Parathyroid adenoma (tissue), 2 donors: ENCODE data around the gene IRF3.
A peak's percentile ranks its signal among the peaks of the same experiment; 100 is the strongest.

Experiments used
- H2AFZ ChIP-seq: fragments of 300-600 bp; sonication (generic); one replicate; pipeline ENCODE4 v1.7.0; 2017; ENCODE audit warnings: antibody characterized with exemption, mild to moderate bottlenecking
- H3K27ac ChIP-seq: fragments of 300-600 bp; sonication (generic); one replicate; pipeline ENCODE4 v1.7.0; 2017
- H3K27me3 ChIP-seq: fragments of 300-600 bp; sonication (generic); one replicate; pipeline ENCODE4 v1.7.0; 2017; ENCODE audit warnings: low read length; ENCODE audit not compliant: control insufficient read depth, insufficient read depth
- H3K36me3 ChIP-seq: fragments of 300-600 bp; sonication (generic); one replicate; pipeline ENCODE4 v1.7.0; 2017; ENCODE audit warnings: low read length; ENCODE audit not compliant: control insufficient read depth, insufficient read depth
- H3K4me1 ChIP-seq: fragments of 300-600 bp; sonication (generic); one replicate; pipeline ENCODE4 v1.7.0; 2017; ENCODE audit warnings: control low read depth
- H3K4me2 ChIP-seq: fragments of 300-600 bp; sonication (generic); one replicate; pipeline ENCODE4 v1.7.0; 2017; ENCODE audit warnings: low read length
- H3K4me3 ChIP-seq: fragments of 300-600 bp; sonication (generic); one replicate; pipeline ENCODE4 v1.7.0; 2017; ENCODE audit warnings: low read depth, low read length
- H3K79me2 ChIP-seq: fragments of 300-600 bp; sonication (generic); one replicate; pipeline ENCODE4 v1.7.0; 2017; ENCODE audit warnings: control low read depth
- H3K9ac ChIP-seq: fragments of 300-600 bp; sonication (generic); one replicate; pipeline ENCODE4 v1.7.0; 2017; ENCODE audit warnings: mild to moderate bottlenecking
- H3K9me3 ChIP-seq: fragments of 300-600 bp; sonication (generic); one replicate; pipeline ENCODE4 v1.7.0; 2017; ENCODE audit warnings: low read length; ENCODE audit not compliant: control insufficient read depth
- CTCF ChIP-seq: fragments of 300-600 bp; sonication (generic); IDR thresholded peaks from one replicate; pipeline ENCODE4 v1.7.0; 2017; ENCODE audit warnings: antibody characterized with exemption, mild to moderate bottlenecking
- donor health status: primary hyperparathyroidism.

Gene IRF3

GRCh38 chr19:49680421-49681351 lies 15.0 kb upstream of the IRF3 start:
- Histone ChIP-seq H3K4me1 (peaks cover 18% of the 10 kb centered on the region), H3K79me2 (peaks cover 18% of the 10 kb centered on the region), H3K9ac (no peak overlapping the region), H3K4me2 (peak overlapping the region; percentile 33), H3K27ac (peak overlapping the region; percentile 90), H3K4me3 (no peak overlapping the region), H3K9me3 (no peaks in the 10 kb centered on the region), H3K27me3 (no peaks in the 10 kb centered on the region), H3K36me3 (no peaks in the 10 kb centered on the region), H2AFZ (peak overlapping the region; percentile 56)
- peak; percentile 100 for TF ChIP-seq CTCF

- Histone ChIP-seq H3K27me3 (no peaks in the 10 kb centered on the region), H3K4me3 (no peak overlapping the region), H3K79me2 (peaks cover 18% of the 10 kb centered on the region), H3K9ac (no peak overlapping the region), H3K9me3 (no peaks in the 10 kb centered on the region), H3K4me2 (peak overlapping the region; percentile 33), H3K27ac (peak overlapping the region; percentile 90), H2AFZ (no peak overlapping the region), H3K36me3 (no peaks in the 10 kb centered on the region), H3K4me1 (peaks cover 18% of the 10 kb centered on the region)
- no peak for TF ChIP-seq CTCF
These were observed 14.2 kb upstream of the IRF3 start for GRCh38 chr19:49679771-49680413.

GRCh38 chr19:49678985-49679770 lies 13.5 kb upstream of the IRF3 start:
- Histone ChIP-seq H3K9ac (no peak overlapping the region), H3K27me3 (no peaks in the 10 kb centered on the region), H3K4me3 (no peak overlapping the region), H3K4me2 (no peak overlapping the region), H3K9me3 (no peaks in the 10 kb centered on the region), H2AFZ (no peak overlapping the region), H3K36me3 (no peaks in the 10 kb centered on the region), H3K4me1 (peaks cover 18% of the 10 kb centered on the region), H3K79me2 (peaks cover 18% of the 10 kb centered on the region), H3K27ac (peak overlapping the region; percentile 90)
- TF ChIP-seq CTCF, result no peak

GRCh38 chr19:49677901-49678674 lies 12.4 kb upstream of the IRF3 start:
- Histone ChIP-seq H3K4me1 (peaks cover 18% of the 10 kb centered on the region), H3K9ac (peak overlapping the region; percentile 92), H3K27ac (peak overlapping the region; percentile 90), H2AFZ (peak overlapping the region; percentile 76), H3K4me2 (peak overlapping the region; percentile 94), H3K27me3 (no peaks in the 10 kb centered on the region), H3K4me3 (peak overlapping the region; percentile 81), H3K79me2 (peaks cover 18% of the 10 kb centered on the region), H3K9me3 (no peaks in the 10 kb centered on the region), H3K36me3 (no peaks in the 10 kb centered on the region)
- peak; percentile 76 for TF ChIP-seq CTCF
